ENCODE measurements around the gene SLC24A3. TPM values are rescaled to one million over a fixed set of nuclear protein-coding genes. Genes with fewer than 3 reads are reported as not detected.

SLC24A3 gene
- total RNA-seq, 1 experiment from 2014 or later, result 46.0 TPM

DNA sequence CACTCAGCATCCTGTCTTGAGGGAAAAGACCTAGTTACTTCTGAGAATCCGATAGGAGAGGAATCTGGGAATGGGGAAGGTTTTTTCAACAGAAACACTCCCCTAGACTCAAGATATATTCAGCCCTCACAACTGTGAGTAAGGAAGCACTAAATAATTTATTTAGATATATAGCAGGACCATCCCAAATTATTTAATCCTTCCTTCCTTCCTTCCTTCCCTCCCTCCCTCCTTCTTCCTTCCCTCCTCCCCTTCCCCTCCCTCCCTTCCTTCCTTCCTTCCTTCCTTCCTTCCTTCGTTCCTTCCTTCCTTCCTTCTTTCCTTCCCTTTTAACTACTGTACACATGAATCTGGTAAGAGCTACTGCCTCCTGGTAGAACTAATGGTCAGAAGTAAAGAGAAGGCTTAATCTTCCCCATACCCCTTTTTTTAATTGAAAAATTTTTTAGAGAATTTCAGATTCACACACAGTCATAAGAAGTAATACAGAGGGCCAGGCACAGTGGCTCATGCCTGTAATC lies 10.1 kb downstream of the SLC24A3 start:
- intact Hi-C loops (cut with micrococcal nuclease; ENCODE audit: unreplicated experiment), result loop anchor here (1.0 to 5.0 kb wide), 3 partner anchors 80 to 185 kb away; no protein-coding TSS in a partner anchor
- BruUV-seq (replicated peaks), result no TSS peak
- TF ChIP-seq EZH2 (IDR thresholded peaks at IDR 0.05; ENCODE audit: borderline replicate concordance, low read depth, low read length, poor library complexity, severe bottlenecking), result no peak
- TF ChIP-seq, protein P1, sequence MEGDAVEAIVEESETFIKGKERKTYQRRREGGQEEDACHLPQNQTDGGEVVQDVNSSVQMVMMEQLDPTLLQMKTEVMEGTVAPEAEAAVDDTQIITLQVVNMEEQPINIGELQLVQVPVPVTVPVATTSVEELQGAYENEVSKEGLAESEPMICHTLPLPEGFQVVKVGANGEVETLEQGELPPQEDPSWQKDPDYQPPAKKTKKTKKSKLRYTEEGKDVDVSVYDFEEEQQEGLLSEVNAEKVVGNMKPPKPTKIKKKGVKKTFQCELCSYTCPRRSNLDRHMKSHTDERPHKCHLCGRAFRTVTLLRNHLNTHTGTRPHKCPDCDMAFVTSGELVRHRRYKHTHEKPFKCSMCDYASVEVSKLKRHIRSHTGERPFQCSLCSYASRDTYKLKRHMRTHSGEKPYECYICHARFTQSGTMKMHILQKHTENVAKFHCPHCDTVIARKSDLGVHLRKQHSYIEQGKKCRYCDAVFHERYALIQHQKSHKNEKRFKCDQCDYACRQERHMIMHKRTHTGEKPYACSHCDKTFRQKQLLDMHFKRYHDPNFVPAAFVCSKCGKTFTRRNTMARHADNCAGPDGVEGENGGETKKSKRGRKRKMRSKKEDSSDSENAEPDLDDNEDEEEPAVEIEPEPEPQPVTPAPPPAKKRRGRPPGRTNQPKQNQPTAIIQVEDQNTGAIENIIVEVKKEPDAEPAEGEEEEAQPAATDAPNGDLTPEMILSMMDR (conservative IDR thresholded peaks at IDR 0.05; ENCODE audit: low read depth, low read length), result no peak
- H3K4me1 ChIP-seq (ENCODE audit: insufficient read depth, low read length, poor library complexity, severe bottlenecking), result peaks cover 67% of the 10 kb centered on the region
- H3K4me3 ChIP-seq (ENCODE audit: low read depth, low read length, poor library complexity, severe bottlenecking), result peak overlapping the region; percentile 20
- DNase-seq (ENCODE audit: low spot score), result peak; percentile 87
- peaks cover 17% of the 10 kb centered on the region for H3K9me3 ChIP-seq (ENCODE audit: low read depth, low read length, poor library complexity, severe bottlenecking)
- CTCF ChIA-PET, result interaction anchor here (0.6 to 0.7 kb wide), 2 partner anchors 10 to 101 kb away, joined by 7 to 20 read pairs; partner anchors contain the start of gene SLC24A3
- POLR2A ChIA-PET (ENCODE audit: low non-redundant PET), result interaction anchor here (0.6 to 0.7 kb wide), 3 partner anchors 107 to 428 kb away, joined by 3 to 29 read pairs (median 23); no protein-coding TSS in a partner anchor
- peak overlapping the region; percentile 97 for H3K27ac ChIP-seq (ENCODE audit: low read depth, low read length, poor library complexity, severe bottlenecking)
- H3K36me3 ChIP-seq (ENCODE audit: insufficient read depth, low read length, poor library complexity, severe bottlenecking), result peaks cover 19% of the 10 kb centered on the region
- H3K27me3 ChIP-seq (replicated peaks; ENCODE audit: insufficient read depth, low read depth, low read length, poor library complexity), result no peaks in the 10 kb centered on the region

DNA sequence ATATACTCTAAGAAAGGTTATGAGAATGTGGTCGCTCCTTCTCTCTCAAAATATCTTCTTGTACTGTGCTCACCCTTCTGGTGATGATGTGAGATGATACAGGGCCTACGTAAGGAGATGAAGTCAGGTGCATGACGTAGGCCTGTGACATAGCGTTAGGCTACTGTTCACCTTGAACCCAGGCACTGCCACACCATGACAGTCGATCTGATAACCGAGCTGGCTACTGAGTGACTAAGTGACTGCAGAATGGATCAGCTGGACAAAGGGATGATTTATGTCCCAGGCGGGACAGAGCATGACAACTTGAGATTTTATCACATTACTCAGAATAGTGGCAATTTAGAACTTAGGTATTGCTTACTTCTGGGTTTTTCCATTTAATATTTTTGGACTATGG lies 11.2 kb downstream of the SLC24A3 start:
- Histone ChIP-seq H3K27ac (ENCODE audit: low read depth, low read length, poor library complexity, severe bottlenecking) (peak overlapping the region; percentile 97), H3K27me3 (replicated peaks; ENCODE audit: insufficient read depth, low read depth, low read length, poor library complexity) (no peaks in the 10 kb centered on the region), H3K9me3 (ENCODE audit: low read depth, low read length, poor library complexity, severe bottlenecking) (peaks cover 17% of the 10 kb centered on the region), H3K4me3 (ENCODE audit: low read depth, low read length, poor library complexity, severe bottlenecking) (no peak overlapping the region), H3K4me1 (ENCODE audit: insufficient read depth, low read length, poor library complexity, severe bottlenecking) (peaks cover 58% of the 10 kb centered on the region), H3K36me3 (ENCODE audit: insufficient read depth, low read length, poor library complexity, severe bottlenecking) (peaks cover 19% of the 10 kb centered on the region)
- CTCF ChIA-PET, result no interaction called here
- BruUV-seq (replicated peaks), result no TSS peak
- POLR2A ChIA-PET (ENCODE audit: low non-redundant PET), result no interaction called here
- no peak for TF ChIP-seq EZH2 (IDR thresholded peaks at IDR 0.05; ENCODE audit: borderline replicate concordance, low read depth, low read length, poor library complexity, severe bottlenecking)
- TF ChIP-seq, protein P1 (conservative IDR thresholded peaks at IDR 0.05; ENCODE audit: low read depth, low read length), result no peak
- intact Hi-C loops (cut with micrococcal nuclease; ENCODE audit: unreplicated experiment), result loop anchor here (5.0 kb wide), 2 partner anchors 79 to 184 kb away; no protein-coding TSS in a partner anchor
- no peak for DNase-seq (ENCODE audit: low spot score)

DNA sequence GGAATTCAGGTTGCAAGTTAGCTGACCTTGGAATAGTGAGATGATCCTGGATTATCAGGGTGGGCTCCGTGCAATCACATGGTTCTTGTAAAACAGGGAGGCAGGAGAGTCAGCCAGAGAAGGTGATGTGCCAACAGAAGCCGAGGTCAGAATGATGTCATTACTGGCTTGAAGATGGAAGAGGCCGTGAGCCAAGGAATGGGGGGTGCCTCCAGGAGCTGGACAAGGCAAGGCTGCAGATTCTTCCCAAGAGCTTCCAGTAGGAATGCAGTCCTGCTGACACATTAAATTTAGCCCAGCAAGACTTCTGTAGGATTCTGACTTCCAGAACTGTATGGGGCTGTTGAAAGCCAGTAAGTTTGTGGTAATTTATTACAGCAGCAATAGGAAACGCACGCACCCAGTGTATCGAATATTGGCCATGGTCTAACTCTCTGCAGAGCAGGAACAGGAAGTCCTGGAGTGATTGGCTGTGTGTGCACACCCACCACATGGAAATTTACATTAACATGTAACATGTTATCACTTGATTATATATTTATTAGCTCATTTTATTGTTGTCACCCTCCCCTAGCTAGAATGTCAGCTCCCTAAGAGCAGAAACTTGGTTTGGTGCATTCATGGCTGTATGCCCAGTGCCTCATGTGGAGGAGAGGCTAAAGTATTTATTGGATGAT lies 19.1 kb downstream of the SLC24A3 start:
- peaks cover 22% of the 10 kb centered on the region for H3K36me3 ChIP-seq (ENCODE audit: insufficient read depth, low read length, poor library complexity, severe bottlenecking)
- H3K4me3 ChIP-seq (ENCODE audit: low read depth, low read length, poor library complexity, severe bottlenecking), result no peak overlapping the region
- POLR2A ChIA-PET (ENCODE audit: low non-redundant PET), result no interaction called here
- peak; percentile 67 for DNase-seq (ENCODE audit: low spot score)
- no peaks in the 10 kb centered on the region for H3K27me3 ChIP-seq (replicated peaks; ENCODE audit: insufficient read depth, low read depth, low read length, poor library complexity)
- peaks cover 4% of the 10 kb centered on the region for H3K9me3 ChIP-seq (ENCODE audit: low read depth, low read length, poor library complexity, severe bottlenecking)
- BruUV-seq (replicated peaks), result no TSS peak
- CTCF ChIA-PET, result no interaction called here
- intact Hi-C loops (cut with micrococcal nuclease; ENCODE audit: unreplicated experiment), result no loop called here
- peaks cover 56% of the 10 kb centered on the region for H3K4me1 ChIP-seq (ENCODE audit: insufficient read depth, low read length, poor library complexity, severe bottlenecking)
- TF ChIP-seq EZH2 (IDR thresholded peaks at IDR 0.05; ENCODE audit: borderline replicate concordance, low read depth, low read length, poor library complexity, severe bottlenecking), result no peak
- TF ChIP-seq, protein P1 (conservative IDR thresholded peaks at IDR 0.05; ENCODE audit: low read depth, low read length), result no peak
- peak overlapping the region; percentile 75 for H3K27ac ChIP-seq (ENCODE audit: low read depth, low read length, poor library complexity, severe bottlenecking)
